Mammary epithelial cell (primary cell): Measurements from ENCODE around the gene ACKR2.

ENCODE experiments used
- CTCF ChIP-seq, 2 donors: IDR thresholded peaks in 1 of 2; conservative IDR thresholded peaks in 1 of 2; 2 replicates each; pipeline ENCODE4 v1.5.1; 2011 to 2012; ENCODE audit warnings: inconsistent platforms in 2 of 2, low read length in 2 of 2, mild to moderate bottlenecking in 2 of 2, control low read depth in 1 of 2, low read depth in 1 of 2; ENCODE audit not compliant: insufficient read depth in 1 of 2; ENCODE audit errors: extremely low read depth in 1 of 2
- EZH2 ChIP-seq: IDR thresholded peaks from 2 replicates; pipeline ENCODE4 v1.6.1; 2012; ENCODE audit warnings: low read length, inconsistent platforms, borderline replicate concordance

DNA sequence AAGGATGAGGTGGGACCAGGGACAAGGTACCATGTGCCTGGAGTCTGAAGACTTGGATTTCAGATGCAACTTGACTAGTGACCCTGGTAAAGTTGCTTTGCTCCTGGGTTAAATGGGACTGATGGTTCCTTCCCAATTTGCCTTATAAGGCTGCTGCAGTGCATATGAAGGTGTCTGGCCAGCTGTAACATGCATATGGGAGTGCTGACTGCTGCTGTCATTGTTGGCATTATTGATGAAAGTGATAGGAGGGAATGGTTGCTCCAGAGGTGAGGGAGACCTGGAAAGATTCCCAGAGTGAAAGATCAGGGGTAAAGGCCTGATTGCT, 45.9 kb downstream of the ACKR2 start:
- TF ChIP-seq CTCF (conservative IDR thresholded peaks at IDR 0.05 in 1 of 2, IDR thresholded peaks at IDR 0.05 in 1 of 2; ENCODE audit: extremely low read depth in 1 of 2, insufficient read depth in 1 of 2, low read depth in 1 of 2, low read length in 2 of 2) (no peak), EZH2 (no peak)
